Karpas-422 (cell line): ENCODE measurements around the gene ZNF74. TPM values are rescaled to one million over a fixed set of nuclear protein-coding genes. Genes with fewer than 3 reads are reported as not detected.
"Not testable (repeated sequence)": the region's sequence is repeated elsewhere in the genome, so short reads cannot be mapped to it uniquely, and the experiment has no call there.

ENCODE experiments used
- DNase-seq: peaks from one replicate; pipeline ENCODE4 v3.0.0-alpha.2; 2015
- H2AFZ ChIP-seq: fragments of 200-600 bp; sonication (generic); 2 replicates; pipeline ENCODE4 v1.6.1; 2014; ENCODE audit warnings: antibody characterized with exemption, low read length, mixed read lengths
- H3K27ac ChIP-seq: fragments of 200-600 bp; sonication (generic); 2 replicates; pipeline ENCODE4 v1.5.1; 2014; ENCODE audit warnings: mild to moderate bottlenecking, low read length, moderate library complexity
- H3K27me3 ChIP-seq: fragments of 200-600 bp; sonication (generic); 2 replicates; pipeline ENCODE4 v1.6.1; 2014; ENCODE audit warnings: low read length, mixed read lengths
- H3K36me3 ChIP-seq: fragments of 200-600 bp; sonication (generic); 2 replicates; pipeline ENCODE4 v1.6.1; 2014; ENCODE audit warnings: low read length, mixed read lengths; ENCODE audit not compliant: insufficient read depth
- H3K4me1 ChIP-seq: fragments of 200-600 bp; sonication (generic); 2 replicates; pipeline ENCODE4 v1.6.1; 2014; ENCODE audit warnings: mild to moderate bottlenecking, low read length, mixed read lengths
- H3K4me2 ChIP-seq: fragments of 200-600 bp; sonication (generic); 2 replicates; pipeline ENCODE4 v1.6.1; 2014; ENCODE audit warnings: low read length, low read depth, mild to moderate bottlenecking; ENCODE audit not compliant: poor library complexity, severe bottlenecking
- H3K4me3 ChIP-seq: fragments of 200-600 bp; sonication (generic); 2 replicates; pipeline ENCODE4 v1.5.1; 2014; ENCODE audit warnings: mild to moderate bottlenecking, antibody characterized with exemption, low read length, mixed read lengths
- H3K79me2 ChIP-seq: fragments of 200-600 bp; sonication (generic); 2 replicates; pipeline ENCODE4 v1.6.1; 2014; ENCODE audit warnings: mild to moderate bottlenecking, low read length, mixed read lengths
- H3K9ac ChIP-seq: fragments of 200-600 bp; sonication (generic); 2 replicates; pipeline ENCODE4 v1.6.0; 2014; ENCODE audit warnings: low read length
- H3K9me2 ChIP-seq: fragments of 200-600 bp; sonication (generic), shearing (Covaris generic); replicated peaks from 2 replicates; pipeline ENCODE4 v1.6.0; 2014; ENCODE audit warnings: mild to moderate bottlenecking, low read length, moderate library complexity; ENCODE audit not compliant: insufficient read depth
- H3K9me3 ChIP-seq: fragments of 300-700, 200-600 bp; sonication (generic); 2 replicates; pipeline ENCODE4 v1.6.1; 2014; ENCODE audit warnings: low read length, mixed read lengths
- H4K20me1 ChIP-seq: fragments of 200-600 bp; sonication (generic); 2 replicates; pipeline ENCODE4 v1.6.1; 2014; ENCODE audit warnings: mild to moderate bottlenecking, antibody characterized with exemption, low read length, low read depth; ENCODE audit not compliant: insufficient read depth
- total RNA-seq: library from RNA; depleted of rRNA; stranded (reverse); fragments of >200 nt; shearing (Covaris generic); gene quantifications from 2 replicates; pipeline ENCODE4 v1.2.3, GENCODE V29; 2014; ENCODE audit warnings: low replicate concordance

The ZNF74 gene
- total RNA-seq, 1 experiment from 2014 or later: not detected

GRCh38 chr22:20415241-20415640 lies 21.3 kb downstream of the ZNF74 start:
- not testable (repeated sequence) for H3K79me2 ChIP-seq, H3K27ac ChIP-seq, DNase-seq, H2AFZ ChIP-seq, H3K4me2 ChIP-seq, H3K27me3 ChIP-seq, H3K4me1 ChIP-seq, H3K9me3 ChIP-seq, H3K4me3 ChIP-seq, H3K36me3 ChIP-seq, H3K9me2 ChIP-seq, H3K9ac ChIP-seq, H4K20me1 ChIP-seq

GRCh38 chr22:20415699-20416098 lies 21.7 kb downstream of the ZNF74 start:
- not testable (repeated sequence) for H3K27ac ChIP-seq, H3K4me1 ChIP-seq, H3K4me3 ChIP-seq, H3K27me3 ChIP-seq, H2AFZ ChIP-seq, H3K36me3 ChIP-seq, H3K9me2 ChIP-seq, DNase-seq, H3K9ac ChIP-seq, H3K9me3 ChIP-seq, H3K79me2 ChIP-seq, H3K4me2 ChIP-seq, H4K20me1 ChIP-seq

GRCh38 chr22:20418211-20418788 lies 24.3 kb downstream of the ZNF74 start:
- H3K4me1 ChIP-seq: peaks cover 3% of the 10 kb centered on the region
- peak overlapping the region; percentile 53; the same call in 1 of the 2 replicates for H3K9ac ChIP-seq
- no peaks in the 10 kb centered on the region for H3K9me3 ChIP-seq
- no peak overlapping the region for H2AFZ ChIP-seq
- H3K36me3 ChIP-seq: no peaks in the 10 kb centered on the region
- peak; percentile 88 for DNase-seq
- no peak overlapping the region for H3K4me3 ChIP-seq
- no peaks in the 10 kb centered on the region for H4K20me1 ChIP-seq
- H3K27ac ChIP-seq: no peak overlapping the region
- no peaks in the 10 kb centered on the region for H3K27me3 ChIP-seq
- H3K79me2 ChIP-seq: no peaks in the 10 kb centered on the region
- H3K9me2 ChIP-seq: no peaks in the 10 kb centered on the region
- H3K4me2 ChIP-seq: no peak overlapping the region

GRCh38 chr22:20419664-20419951 lies 25.7 kb downstream of the ZNF74 start:
- no peaks in the 10 kb centered on the region for H3K27me3 ChIP-seq
- H3K4me2 ChIP-seq: no peak overlapping the region
- H3K4me3 ChIP-seq: no peak overlapping the region
- H3K79me2 ChIP-seq: no peaks in the 10 kb centered on the region
- H3K9ac ChIP-seq: no peak overlapping the region
- no peaks in the 10 kb centered on the region for H3K9me2 ChIP-seq
- no peak overlapping the region for H3K27ac ChIP-seq
- H3K4me1 ChIP-seq: peaks cover 3% of the 10 kb centered on the region
- H4K20me1 ChIP-seq: no peaks in the 10 kb centered on the region
- H3K36me3 ChIP-seq: no peaks in the 10 kb centered on the region
- H3K9me3 ChIP-seq: no peaks in the 10 kb centered on the region
- no peak for DNase-seq
- H2AFZ ChIP-seq: no peak overlapping the region

- no peak overlapping the region for H3K4me3 ChIP-seq
- peaks cover 3% of the 10 kb centered on the region for H3K4me1 ChIP-seq
- H3K4me2 ChIP-seq: no peak overlapping the region
- no peaks in the 10 kb centered on the region for H3K9me3 ChIP-seq
- H2AFZ ChIP-seq: no peak overlapping the region
- H3K27ac ChIP-seq: no peak overlapping the region
- no peaks in the 10 kb centered on the region for H3K36me3 ChIP-seq
- no peak overlapping the region for H3K9ac ChIP-seq
- H4K20me1 ChIP-seq: no peaks in the 10 kb centered on the region
- no peak for DNase-seq
- H3K9me2 ChIP-seq: no peaks in the 10 kb centered on the region
- H3K27me3 ChIP-seq: no peaks in the 10 kb centered on the region
- H3K79me2 ChIP-seq: no peaks in the 10 kb centered on the region
These were observed 26.3 kb downstream of the ZNF74 start for GRCh38 chr22:20420157-20420842.

GRCh38 chr22:20421507-20421874 lies 27.5 kb downstream of the ZNF74 start:
- no peaks in the 10 kb centered on the region for H3K79me2 ChIP-seq
- H3K9ac ChIP-seq: no peak overlapping the region
- H3K27me3 ChIP-seq: no peaks in the 10 kb centered on the region
- no peak for DNase-seq
- no peaks in the 10 kb centered on the region for H3K9me3 ChIP-seq
- H3K27ac ChIP-seq: no peak overlapping the region
- H4K20me1 ChIP-seq: no peaks in the 10 kb centered on the region
- H3K9me2 ChIP-seq: no peaks in the 10 kb centered on the region
- H3K4me1 ChIP-seq: peaks cover 3% of the 10 kb centered on the region
- H3K36me3 ChIP-seq: no peaks in the 10 kb centered on the region
- no peak overlapping the region for H2AFZ ChIP-seq
- no peak overlapping the region for H3K4me2 ChIP-seq
- H3K4me3 ChIP-seq: no peak overlapping the region

GRCh38 chr22:20422271-20423007 lies 28.5 kb downstream of the ZNF74 start:
- Histone ChIP-seq H3K4me2 (no peak overlapping the region), H3K36me3 (no peaks in the 10 kb centered on the region), H3K27ac (no peak overlapping the region), H3K4me3 (no peak overlapping the region), H3K9me2 (no peaks in the 10 kb centered on the region), H3K4me1 (peaks cover 3% of the 10 kb centered on the region), H3K9me3 (no peaks in the 10 kb centered on the region), H3K9ac (no peak overlapping the region), H4K20me1 (no peaks in the 10 kb centered on the region), H2AFZ (no peak overlapping the region), H3K27me3 (no peaks in the 10 kb centered on the region), H3K79me2 (no peaks in the 10 kb centered on the region)
- DNase-seq: no peak

- H3K9ac ChIP-seq: no peak overlapping the region
- DNase-seq: no peak
- H3K4me2 ChIP-seq: no peak overlapping the region
- H2AFZ ChIP-seq: no peak overlapping the region
- H3K79me2 ChIP-seq: no peaks in the 10 kb centered on the region
- no peaks in the 10 kb centered on the region for H3K36me3 ChIP-seq
- no peaks in the 10 kb centered on the region for H3K9me3 ChIP-seq
- no peaks in the 10 kb centered on the region for H3K27me3 ChIP-seq
- H3K9me2 ChIP-seq: no peaks in the 10 kb centered on the region
- no peak overlapping the region for H3K27ac ChIP-seq
- H4K20me1 ChIP-seq: no peaks in the 10 kb centered on the region
- H3K4me3 ChIP-seq: no peak overlapping the region
- peaks cover 2% of the 10 kb centered on the region for H3K4me1 ChIP-seq
These were observed 29.3 kb downstream of the ZNF74 start for GRCh38 chr22:20423008-20423905.
